GM19351 (cell line): ENCODE results near the gene RGS3.

Experiments used
- ATAC-seq: cut with Tn5 transposase; IDR thresholded peaks from one replicate; pipeline ENCODE4 v1.9.1; 2021; ENCODE audit warnings: mild to moderate bottlenecking, moderate library complexity; ENCODE audit not compliant: unreplicated experiment

The RGS3 gene

DNA sequence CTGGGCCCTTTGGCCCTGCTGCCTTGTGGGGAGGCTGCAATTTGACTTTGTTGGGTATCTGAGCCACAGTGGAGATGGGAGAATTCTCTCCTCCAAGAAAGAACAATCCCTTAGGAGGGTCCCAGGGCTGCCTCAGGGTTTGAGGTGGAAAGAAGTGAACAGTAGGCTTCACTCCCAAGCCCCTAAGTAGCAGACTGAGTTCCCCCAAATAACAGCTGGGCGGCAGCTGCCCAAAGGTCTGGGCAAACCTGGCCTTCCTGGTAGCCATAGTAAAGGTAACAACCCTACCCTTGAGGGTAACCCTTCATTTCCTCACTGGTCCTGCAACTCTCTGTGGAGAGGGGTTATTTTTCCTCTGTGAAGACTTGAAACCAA lies 746 bp downstream of the RGS3 start:
- no peak for ATAC-seq

DNA sequence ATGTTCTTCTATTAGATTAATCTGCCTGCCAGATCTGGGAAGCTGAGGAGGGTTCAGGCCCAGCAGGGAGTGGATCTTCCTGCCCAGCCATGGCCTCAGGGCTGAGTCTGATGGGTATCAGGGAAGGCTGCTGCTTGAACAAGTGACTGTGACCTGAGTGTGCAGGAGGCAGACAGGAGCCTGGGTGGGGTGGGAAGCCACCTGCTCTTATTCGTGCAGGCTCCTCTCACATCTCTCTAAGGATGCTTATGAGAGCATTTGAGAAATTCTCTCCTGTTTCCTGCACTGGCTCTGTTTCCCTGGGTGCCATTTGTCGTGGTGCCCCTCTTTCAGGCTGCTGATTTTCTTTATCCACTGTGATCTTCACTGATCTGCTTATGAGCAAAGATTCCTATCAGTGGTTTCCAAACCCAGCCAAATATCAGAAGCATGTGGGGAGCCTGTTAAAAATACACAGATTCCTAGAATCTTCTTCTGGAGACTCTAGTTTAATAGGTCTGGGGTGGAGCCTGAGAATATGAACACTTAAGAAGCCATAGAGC lies 2.1 kb downstream of the RGS3 start:
- no peak for ATAC-seq

- ATAC-seq, result no peak
These were observed 3.7 kb downstream of the RGS3 start for GRCh38 chr9:113467183-113467582.

DNA sequence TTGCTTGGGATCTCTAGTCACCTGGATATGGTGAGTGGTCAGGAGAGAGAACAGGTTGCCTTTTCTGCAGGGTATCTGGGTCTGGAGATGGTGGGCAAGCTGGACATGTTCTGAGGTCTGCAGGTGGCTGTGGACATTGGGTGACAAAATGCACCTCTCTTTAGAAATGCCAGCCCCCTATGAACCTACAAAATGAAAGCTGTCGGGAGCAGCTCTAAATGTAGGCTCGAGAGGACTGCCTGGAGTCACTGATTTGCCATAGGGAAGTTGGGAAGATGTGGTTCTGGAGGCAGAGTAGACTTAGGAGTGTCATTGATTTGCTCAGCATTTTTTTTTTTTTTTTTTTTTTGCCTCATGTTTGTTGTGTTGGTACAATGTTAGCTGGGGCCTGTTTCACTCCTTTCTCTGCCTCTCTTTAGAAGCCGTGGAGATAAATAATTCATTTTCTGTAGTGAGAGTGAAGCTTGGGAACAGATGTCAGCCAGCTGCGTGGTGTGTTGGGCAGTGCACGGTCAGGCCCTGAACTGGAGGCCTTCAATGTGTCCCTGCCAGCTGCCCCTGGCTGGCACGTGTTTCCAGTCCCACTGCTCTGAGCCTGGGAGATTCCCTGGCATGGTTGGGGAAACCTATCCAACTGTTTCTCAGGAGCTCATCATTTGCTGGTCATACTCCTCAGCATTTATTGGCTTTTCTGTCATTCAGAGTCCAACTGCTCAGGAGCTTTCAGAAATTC lies 5.4 kb downstream of the RGS3 start:
- ATAC-seq, result no peak

- ATAC-seq, result no peak
These were observed 7.6 kb downstream of the RGS3 start for GRCh38 chr9:113471143-113471542.

DNA sequence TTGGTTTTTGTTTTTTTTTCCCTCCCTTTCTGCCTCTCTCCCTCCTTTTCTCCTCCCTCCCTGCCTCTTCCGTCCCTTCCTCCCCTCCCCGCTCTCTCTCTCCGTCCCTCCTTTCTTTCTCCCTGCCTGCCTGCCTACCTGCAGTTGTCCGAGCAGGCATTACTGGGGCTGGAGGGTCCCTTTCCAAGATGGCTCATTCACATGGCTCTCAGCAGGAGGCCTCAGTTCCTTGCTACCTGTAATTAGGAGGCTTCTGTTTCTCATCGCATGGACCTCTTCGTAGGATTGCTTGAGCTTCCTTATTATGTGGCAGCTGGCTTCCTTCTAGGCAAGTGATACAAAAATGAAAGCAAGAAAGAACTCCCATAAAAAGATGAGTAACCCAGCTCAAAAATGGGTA lies 8.0 kb downstream of the RGS3 start:
- ATAC-seq, result no peak

GRCh38 chr9:113472199-113472598 lies 8.7 kb downstream of the RGS3 start:
- ATAC-seq, result no peak

- ATAC-seq, result no peak
These were observed 11.0 kb downstream of the RGS3 start for GRCh38 chr9:113474360-113475028.

DNA sequence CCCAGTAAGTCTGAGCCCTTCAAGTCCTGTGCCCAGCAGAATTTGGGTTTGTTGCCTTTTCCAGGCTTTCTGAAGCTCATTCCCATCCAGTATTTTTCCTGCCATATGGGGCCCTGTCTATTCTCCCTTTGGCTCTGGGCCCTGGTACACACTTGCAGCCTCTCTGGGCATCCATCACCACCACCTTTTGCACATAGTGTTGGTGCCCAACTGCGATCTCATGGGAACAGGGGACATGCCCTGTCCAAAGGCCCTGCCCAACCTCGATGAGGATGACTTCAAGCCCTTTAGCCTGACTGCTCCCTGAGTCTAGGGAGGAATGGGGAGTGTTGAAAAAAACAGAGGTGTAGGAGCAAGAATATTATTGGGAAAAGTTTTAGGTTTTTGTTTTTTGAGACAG lies 11.5 kb downstream of the RGS3 start:
- no peak for ATAC-seq

GRCh38 chr9:113475992-113476391 lies 12.5 kb downstream of the RGS3 start:
- ATAC-seq, result no peak

DNA sequence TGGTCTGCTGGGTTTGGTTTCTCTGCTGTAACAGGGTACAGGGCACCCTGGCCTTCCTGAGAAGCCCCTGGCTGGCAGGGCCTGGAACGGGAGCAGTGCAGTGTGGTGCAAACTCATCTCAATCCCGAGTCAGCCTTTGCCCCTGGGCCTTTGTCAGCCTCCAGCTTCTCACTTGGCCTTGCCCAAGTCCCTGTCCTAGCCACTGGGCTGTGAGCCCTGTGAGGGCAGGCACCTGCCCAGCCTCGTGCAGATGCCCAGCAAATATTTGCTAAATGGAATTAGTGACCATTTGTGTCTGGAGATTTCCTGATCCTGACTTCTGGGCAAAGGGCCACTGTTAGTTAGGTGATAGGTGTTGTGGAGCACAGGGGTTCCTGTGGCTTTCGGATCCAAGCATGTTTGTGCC lies 13.0 kb downstream of the RGS3 start:
- ATAC-seq, result no peak

DNA sequence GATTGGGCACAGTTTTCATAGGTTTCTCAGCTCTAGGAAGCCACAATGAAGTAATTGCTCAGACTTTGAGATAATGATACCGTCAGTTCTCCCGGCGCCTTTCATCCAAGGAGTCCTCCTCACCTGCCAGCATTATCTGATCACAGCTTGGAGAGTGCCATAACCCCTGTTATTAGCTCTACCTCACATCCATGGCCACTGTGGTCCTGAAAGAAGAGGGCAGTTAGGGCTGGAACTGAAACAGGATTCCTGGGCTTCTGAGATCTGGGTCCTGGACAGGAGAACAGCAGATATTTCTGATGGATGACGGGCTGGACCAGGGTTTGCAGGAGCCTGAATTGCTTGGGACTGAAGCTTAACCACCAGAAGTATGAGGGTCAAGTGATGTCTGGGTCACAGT lies 13.5 kb downstream of the RGS3 start:
- ATAC-seq, result no peak

- ATAC-seq, result no peak
These were observed 14.1 kb downstream of the RGS3 start for GRCh38 chr9:113477661-113478060.

- no peak for ATAC-seq
These were observed 15.7 kb downstream of the RGS3 start for GRCh38 chr9:113479174-113479621.

- no peak for ATAC-seq
These were observed 17.1 kb downstream of the RGS3 start for GRCh38 chr9:113480612-113481011.

DNA sequence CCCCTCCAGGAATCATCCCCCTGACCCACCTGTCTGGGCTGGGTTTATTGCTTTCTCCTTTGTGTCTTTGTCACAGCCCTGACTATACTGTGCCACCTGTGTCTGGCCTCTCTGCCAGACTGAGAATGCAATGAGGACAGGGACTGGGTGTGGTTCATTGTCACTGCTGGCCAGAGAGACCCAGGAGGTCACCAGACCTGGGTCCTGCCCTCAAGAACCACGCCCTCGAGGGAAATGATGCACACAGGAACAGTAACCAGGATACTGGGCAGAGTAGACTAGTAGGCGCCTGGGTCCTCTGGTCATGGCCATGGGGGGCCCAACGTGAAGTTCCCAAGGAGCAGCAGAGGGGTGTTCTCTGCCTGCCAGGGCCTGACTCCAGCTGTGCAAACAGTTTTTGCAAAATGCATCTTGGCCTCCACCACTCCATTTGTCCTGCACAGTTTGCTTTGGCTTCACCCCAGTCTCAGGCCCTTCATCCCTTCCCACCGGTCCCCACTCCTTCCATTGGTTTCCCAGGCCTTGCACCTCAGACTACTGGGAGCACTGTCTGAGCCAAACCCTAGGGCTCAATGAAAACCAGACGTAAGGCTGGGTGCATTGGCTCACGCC lies 17.8 kb downstream of the RGS3 start:
- no peak for ATAC-seq

- no peak for ATAC-seq
These were observed 18.8 kb downstream of the RGS3 start for GRCh38 chr9:113482341-113482740.

DNA sequence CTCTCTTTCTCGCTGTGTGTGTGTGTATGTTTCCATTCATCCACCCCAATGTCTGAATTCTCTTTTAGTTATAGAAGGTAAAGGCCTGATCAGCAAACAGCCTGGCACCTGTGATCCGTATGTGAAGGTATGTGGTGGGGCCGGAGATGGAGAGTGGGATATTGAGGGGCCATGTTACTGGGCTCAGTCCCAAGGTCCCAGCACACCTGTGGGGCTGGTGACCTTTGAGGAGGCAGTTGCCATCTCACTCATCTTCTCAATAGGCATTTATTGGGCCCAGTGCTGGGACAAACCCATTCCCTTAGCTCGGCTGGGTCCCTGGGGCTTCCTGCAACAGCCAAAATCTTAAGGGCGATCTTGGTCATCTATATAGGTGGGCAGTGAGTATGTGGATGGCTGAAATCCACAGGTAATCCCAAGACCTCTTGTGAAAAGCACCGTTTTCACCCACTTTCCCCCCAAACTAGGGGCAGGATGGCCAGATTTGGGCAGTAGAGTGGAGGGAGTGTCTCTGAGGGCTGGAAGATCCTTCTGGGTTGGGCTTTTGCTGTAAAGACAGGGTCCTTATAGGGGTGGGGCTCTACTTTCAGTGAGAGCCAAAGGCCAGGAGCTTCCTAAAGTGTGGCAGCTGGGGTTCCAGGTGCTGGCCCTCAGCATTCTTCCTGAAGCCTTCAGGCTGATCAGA lies 19.6 kb downstream of the RGS3 start:
- no peak for ATAC-seq

GRCh38 chr9:113483676-113484257 lies 20.2 kb downstream of the RGS3 start:
- ATAC-seq, result no peak

- ATAC-seq, result no peak
These were observed 20.8 kb downstream of the RGS3 start for GRCh38 chr9:113484258-113484730.

DNA sequence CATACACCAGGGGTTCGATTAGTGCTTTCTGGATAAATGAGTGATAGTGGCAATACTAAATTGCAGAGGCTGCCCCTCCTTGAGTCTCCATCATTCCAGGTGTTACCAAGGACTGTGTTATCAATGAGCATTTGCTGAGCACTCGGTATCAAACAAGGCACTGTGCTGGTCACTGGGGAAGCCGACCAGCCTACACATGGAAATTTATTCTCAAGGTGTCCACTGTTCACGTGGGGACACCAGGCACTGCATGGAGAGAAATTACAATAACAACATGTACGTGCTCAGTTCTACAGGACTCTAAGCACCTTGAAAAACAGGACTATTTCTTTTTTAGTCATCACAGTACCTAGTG lies 22.2 kb downstream of the RGS3 start:
- no peak for ATAC-seq
